ENCODE measurements around the gene MGAT5.

- no peak for TF ChIP-seq EZH2phosphoT487 (IDR thresholded peaks at IDR 0.05; ENCODE audit: borderline replicate concordance, low read depth, low read length)
- no peak for TF ChIP-seq CTCF (conservative IDR thresholded peaks at IDR 0.05; ENCODE audit: low read length)
Observed at GRCh38 chr2:134217924-134218323, 35.9 kb upstream of the MGAT5 start.
